Hepatic stellate cell (primary cell): Measurements from ENCODE around the gene CCDC88A.
"Not testable (repeated sequence)": the region's sequence is repeated elsewhere in the genome, so short reads cannot be mapped to it uniquely, and the experiment has no call there.

Experiments used
- DNase-seq: peaks from one replicate; pipeline ENCODE4 v3.0.0; 2011; ENCODE audit warnings: low spot score

The CCDC88A gene

GRCh38 chr2:55302241-55302640, 117.4 kb downstream of the CCDC88A start:
- no peak for DNase-seq

DNA sequence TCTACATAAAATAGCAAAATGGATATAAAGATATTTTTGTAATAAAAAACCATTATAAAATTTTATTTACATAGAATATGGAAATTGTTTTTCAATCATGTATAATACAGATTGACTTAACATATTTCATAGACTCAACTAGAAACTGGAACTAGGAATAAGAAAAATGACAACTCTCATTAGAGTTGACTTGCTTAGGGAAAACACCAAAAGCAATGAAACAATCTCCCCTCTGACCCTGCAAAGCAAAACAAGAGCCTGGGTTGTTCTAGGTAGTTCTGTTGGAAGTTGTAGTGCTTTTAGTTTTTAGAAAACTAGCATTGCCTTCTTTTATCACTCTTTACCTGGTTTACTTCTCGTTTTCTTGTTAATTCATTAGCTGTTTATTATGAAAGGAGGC, 118.4 kb downstream of the CCDC88A start:
- no peak for DNase-seq

DNA sequence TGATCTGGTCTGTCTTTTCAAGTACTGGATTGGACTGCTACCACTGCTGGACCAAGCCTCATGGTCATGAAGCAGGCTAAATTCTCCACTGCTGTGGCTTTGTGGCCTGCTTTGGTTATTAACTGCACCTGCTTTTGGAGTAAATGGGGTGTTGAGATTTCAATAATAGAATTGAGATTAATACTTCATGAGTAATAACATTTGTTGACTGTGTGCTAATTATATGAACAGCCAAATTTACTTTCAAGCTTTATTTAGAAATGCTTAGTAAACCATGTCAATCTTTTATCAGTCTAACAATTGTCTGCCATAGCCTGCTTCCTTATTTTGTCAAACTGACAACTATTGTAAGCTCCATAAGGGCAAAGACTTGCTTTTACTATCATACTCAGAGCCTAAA, 123.3 kb downstream of the CCDC88A start:
- no peak for DNase-seq

- no peak for DNase-seq
Observed at GRCh38 chr2:55283083-55283482, 136.6 kb downstream of the CCDC88A start.

DNA sequence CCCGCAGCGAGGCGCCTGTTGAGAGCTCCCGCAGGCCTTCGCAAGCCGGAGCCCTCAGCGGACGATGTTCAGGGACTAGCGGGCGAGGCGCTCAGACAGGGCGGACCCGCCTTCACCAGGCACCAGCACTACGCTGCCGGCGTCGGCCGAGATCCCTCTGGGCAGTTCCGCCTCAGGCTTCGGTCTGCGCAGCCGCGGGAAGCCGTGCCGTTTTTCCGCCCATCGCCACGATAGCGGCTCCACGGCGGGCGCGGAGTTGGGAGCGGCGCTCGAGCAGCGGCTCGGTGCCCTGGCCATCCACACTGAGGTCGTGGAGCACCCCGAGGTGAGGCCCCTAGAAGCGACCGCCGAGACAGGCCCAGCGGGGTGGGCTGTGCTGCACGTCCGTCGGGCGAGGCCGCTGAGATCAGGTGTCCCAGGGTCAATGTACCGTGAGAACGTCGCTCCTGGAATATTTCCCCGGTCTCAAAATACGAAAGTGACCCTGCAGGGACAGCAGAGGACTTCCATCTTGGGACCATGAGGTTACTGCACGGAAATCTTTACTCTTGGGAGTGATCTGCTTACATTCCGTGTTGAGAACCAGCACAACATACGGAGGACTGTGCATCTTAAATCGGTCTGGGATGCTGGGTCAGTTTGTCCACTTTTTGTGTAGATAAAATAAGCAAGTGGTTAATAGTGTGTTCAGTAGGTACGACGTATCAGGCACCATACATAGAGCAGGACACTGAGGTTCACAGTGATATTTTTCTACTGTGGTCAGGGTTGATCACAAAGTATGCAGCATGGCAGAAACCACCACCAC, 137.3 kb downstream of the CCDC88A start:
- peak; percentile 81 for DNase-seq

- not testable (repeated sequence) for DNase-seq
Observed at GRCh38 chr2:55280851-55281546, 138.7 kb downstream of the CCDC88A start.

DNA sequence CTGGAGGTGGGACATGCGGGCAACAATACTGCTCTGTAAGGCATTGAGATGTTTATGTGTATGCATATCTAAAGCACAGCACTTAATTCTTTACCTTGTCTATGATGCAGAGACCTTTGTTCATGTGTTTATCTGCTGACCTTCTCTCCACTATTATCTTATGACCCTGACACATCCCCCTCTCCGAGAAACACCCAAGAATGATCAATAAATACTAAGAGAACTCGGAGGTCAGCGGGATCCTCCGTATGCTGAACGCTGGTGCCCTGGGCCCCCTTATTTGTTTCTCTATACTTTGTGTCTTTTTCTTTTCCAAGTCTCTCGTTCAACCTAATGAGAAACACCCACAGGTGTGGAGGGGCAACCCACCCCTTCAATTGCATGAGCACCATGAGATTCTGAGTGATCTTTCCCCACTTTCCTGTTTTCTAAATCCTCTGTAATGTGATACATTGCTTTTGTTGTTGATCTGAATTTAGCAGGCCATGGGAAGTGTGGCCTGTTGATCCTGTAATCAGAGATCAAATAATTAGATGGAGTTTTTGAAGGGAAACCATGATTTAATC, 139.7 kb downstream of the CCDC88A start:
- DNase-seq, result not testable (repeated sequence)

- not testable (repeated sequence) for DNase-seq
Observed at GRCh38 chr2:55279214-55279835, 140.3 kb downstream of the CCDC88A start.

DNA sequence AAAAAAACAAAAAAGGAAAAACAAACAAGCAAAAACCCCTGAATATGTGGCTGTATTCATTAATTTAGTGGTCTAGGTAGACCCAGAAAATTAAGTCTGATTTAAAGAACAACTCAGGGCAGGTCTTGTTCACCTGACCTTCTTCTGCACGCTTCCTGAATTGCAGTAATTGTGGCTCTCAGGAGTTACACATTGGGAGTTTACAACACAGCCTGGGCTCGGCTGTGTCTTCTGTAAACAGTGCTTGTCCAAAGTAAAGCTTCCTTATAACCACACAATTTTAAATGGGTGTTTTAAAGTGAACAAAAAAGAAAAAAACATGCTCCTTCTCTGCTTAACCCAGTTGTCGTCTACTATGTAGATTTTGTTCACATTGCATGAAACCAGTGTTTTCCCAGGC, 142.3 kb downstream of the CCDC88A start:
- DNase-seq, result no peak

DNA sequence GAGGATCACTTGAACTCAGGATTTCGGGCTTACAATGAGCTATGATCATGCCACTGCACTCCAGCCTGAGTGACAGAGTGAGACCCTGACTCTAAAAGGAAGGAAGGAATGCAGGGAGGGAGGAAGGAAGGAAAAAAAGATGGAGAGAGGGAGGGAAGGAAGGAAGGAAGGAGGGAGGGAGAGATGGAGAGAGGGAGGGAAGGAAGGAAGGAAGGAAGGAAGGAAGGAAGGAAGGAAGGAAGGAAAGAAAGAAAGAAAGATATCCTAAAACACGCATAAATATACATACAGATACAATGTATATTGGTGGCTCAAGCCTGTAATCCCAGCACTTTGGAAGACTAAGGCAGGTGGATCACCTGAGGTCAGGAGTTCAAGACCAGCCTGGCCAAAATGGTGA, 145.3 kb downstream of the CCDC88A start:
- not testable (repeated sequence) for DNase-seq

GRCh38 chr2:55269645-55269990, 150.0 kb downstream of the CCDC88A start:
- peak; percentile 4 for DNase-seq

GRCh38 chr2:55268907-55269644, 150.6 kb downstream of the CCDC88A start, which contains the start of gene MTIF2:
Gene MTIF2 (minus strand): TSS chr2:55269231. CDS start chr2:55263858, 5,373 bp downstream.
- DNase-seq, result peak; percentile 86

DNA sequence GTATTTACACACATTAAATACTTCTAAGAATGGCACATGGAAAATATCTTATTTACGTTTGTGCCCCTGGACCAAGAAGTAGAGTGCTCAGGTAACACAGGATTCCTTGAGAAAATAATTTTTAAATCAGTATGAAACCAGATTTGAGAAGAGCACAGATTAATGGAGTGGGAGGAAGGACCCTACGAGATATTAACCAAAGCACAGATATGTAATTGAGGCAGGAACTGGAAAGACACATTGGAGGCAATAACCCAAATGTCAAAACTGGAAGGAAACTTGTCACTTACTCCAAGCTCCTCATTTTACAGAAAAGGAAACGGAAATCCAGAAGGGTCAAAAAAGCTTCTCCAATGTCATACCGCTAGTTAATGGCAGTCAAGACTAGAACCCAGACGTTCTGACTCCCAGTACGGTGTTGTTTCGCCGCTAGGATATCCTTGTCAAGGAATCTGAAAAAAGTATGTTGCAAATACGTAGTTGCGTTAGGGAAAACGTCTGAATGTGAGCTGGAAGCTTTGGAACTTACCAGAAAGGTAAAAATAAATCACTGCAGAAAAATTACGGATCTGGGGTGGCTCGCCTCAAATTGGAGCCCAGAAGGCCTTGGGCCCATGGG, 151.3 kb downstream of the CCDC88A start:
- DNase-seq, result no peak

DNA sequence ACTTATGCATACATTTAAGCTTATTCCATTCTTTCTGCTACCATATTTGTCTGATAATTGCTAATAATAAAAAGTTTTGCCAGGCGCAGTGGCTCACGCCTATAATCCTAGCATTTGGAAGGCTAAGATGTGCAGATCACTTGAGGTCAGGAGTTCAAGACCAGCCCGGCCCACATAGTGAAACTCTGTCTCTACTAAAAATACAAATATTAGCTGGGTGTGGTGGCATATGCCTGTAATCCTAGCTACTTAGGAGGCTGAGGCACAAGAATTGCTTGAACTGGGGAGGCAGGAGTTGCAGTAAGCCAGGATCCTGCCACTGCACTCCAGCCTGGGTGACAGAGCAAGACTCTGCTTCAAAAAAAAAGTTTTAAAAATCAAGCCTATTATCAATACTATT, 160.1 kb downstream of the CCDC88A start:
- DNase-seq, result not testable (repeated sequence)

DNA sequence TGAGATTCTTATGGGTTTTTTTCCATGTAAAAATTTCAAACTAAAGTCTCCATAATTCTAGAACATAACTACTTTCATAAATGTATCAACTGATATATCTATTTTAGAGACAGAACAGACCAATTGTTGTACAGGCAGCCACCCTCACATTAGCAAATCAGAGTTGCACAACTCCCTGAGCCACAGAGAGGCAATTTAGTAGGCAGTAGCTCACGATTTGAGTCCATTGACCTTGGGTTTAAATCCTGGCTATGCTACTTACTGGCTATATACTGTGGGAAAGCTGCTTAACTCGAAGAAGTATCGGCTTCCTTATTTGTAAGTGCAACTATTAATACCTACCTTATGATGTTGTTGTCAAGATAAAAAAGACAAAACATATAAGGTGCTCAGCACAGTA, 166.8 kb downstream of the CCDC88A start:
- no peak for DNase-seq

DNA sequence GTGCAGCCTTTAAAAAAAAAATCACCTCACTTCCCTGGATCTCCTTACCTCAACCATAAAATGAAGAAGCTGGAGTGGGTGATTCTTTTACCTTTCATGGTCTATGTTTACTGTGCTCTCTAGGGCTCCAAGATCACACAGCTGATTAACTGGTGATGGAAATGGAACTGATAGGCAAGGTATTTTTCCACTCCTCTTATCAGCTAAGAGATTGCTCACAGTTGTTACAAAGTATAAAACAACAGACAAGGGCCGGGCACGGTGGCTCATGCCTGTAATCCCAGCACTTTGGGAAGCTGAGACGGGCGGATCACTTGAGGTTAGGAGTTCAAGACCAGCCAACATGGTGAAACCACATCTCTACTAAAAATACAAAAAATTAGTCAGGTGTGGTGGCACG, 172.6 kb downstream of the CCDC88A start:
- no peak for DNase-seq

DNA sequence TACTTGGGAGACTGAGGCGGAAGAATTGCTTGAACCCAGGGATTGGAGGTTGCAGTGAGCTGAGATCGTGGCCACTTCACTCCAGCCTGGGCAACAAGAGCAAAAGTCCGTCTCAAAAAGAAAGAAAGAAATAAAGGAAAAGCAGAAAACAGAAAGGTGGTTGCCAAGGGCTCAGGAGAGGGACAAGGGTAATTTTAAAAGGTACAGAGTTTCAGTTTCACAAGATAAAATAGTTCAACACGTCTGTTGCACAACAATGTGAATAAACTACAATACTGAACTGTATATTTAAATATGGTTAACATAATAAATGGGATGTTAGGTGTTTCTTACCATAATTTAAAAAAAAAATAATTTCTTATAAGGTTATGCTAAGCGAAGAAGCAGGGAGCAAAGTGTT, 174.2 kb downstream of the CCDC88A start:
- DNase-seq, result no peak

DNA sequence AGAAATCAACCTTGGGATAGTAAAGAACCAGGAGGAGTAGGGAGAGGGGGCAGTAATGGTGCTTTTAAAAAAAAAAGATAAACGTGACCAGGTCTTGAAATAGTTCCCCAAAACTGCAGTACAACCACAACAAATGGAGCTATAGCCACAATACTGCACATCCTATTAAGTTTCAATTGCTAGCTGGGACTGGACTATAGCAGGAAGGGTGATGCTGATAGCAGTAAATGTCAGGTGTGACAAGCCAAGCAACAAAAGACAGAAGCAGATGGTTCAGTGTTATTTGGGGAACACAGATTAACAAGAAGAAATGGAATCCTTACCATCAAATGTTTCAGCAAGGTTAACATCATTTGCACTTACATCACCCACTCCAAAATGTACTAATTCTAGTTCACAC, 177.0 kb downstream of the CCDC88A start:
- DNase-seq, result no peak

GRCh38 chr2:55241582-55241981, 178.1 kb downstream of the CCDC88A start:
- not testable (repeated sequence) for DNase-seq

DNA sequence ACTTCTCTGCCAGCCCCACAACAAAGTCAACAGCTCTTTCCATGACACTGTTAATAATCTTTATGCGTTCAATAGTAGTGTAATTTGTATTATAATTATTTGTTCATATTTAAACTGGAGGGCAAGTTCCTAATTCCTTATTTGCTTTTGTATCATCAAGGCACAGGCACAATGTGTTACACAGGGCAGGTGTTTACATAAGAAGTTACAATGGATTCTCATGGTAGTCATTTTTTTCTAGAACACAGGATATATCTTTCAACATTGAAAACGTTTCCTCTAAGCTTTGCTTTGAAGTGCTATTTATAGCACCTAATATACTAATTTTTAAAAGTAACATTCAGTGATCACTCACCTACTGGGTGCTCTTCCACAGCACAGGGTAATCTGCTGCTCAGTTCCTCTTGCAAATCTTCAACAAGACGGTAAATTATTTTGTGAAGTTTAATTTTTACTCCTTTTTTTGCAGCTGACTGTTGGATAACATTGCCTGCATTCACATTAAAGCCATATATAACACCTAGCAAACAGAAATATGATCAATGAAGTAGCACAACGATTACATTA, 179.9 kb downstream of the CCDC88A start:
- DNase-seq, result no peak
